Gastrocnemius medialis (tissue), 4 donors: Measurements from ENCODE around the gene PTPRF.

Experiments
- POLR2A ChIP-seq, 2 donors: fragments of 450-650 bp; IDR thresholded peaks; one replicate each; pipeline ENCODE4 v1.6.1; 2017; ENCODE audit warnings: antibody characterized with exemption in 2 of 2, mild to moderate bottlenecking in 2 of 2, moderate library complexity in 2 of 2
- TF ChIP-seq, protein P1 (sequence below), 5 experiments: fragments of 450-650 bp in 3 of 5; fragments of 200-600 bp in 2 of 5; sonication (generic) in 2 of 5; IDR thresholded peaks in 4 of 5; conservative IDR thresholded peaks in 1 of 5; 1 replicate in 4 of 5; 2 replicates in 1 of 5; pipeline ENCODE4 v1.5.1; 2016 to 2019; ENCODE audit warnings: antibody characterized with exemption in 5 of 5, mild to moderate bottlenecking in 3 of 5, moderate library complexity in 3 of 5

DNA sequence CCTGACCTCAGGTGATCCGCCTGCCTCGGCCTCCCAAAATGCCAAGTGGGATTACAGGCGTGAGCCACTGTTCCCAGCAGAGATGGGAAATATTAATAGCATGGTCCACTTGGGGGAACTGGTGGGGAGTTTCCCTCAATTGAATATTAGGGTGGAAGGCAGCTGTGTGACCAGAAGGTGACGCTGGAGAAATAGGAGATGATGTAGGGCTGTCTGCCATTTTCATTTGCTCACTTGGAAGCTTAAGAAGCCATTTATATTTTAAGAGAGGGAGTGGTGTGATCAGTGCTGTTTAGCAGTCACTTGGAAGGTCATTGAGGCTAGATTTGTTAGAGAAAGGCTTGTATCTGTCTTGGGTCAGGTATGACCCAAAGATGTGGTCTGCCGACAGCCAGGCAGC, 139.2 kb downstream of the PTPRF start:
- TF ChIP-seq, protein P1, sequence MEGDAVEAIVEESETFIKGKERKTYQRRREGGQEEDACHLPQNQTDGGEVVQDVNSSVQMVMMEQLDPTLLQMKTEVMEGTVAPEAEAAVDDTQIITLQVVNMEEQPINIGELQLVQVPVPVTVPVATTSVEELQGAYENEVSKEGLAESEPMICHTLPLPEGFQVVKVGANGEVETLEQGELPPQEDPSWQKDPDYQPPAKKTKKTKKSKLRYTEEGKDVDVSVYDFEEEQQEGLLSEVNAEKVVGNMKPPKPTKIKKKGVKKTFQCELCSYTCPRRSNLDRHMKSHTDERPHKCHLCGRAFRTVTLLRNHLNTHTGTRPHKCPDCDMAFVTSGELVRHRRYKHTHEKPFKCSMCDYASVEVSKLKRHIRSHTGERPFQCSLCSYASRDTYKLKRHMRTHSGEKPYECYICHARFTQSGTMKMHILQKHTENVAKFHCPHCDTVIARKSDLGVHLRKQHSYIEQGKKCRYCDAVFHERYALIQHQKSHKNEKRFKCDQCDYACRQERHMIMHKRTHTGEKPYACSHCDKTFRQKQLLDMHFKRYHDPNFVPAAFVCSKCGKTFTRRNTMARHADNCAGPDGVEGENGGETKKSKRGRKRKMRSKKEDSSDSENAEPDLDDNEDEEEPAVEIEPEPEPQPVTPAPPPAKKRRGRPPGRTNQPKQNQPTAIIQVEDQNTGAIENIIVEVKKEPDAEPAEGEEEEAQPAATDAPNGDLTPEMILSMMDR (IDR thresholded peaks at IDR 0.05 in 4 of 5, conservative IDR thresholded peaks at IDR 0.05 in 1 of 5), result no peak
- no peak for TF ChIP-seq POLR2A (IDR thresholded peaks at IDR 0.05)
